Fibroblast of lung (primary cell): ENCODE results near the gene GPR107. TPM values are rescaled to one million over a fixed set of nuclear protein-coding genes. Genes with fewer than 3 reads are reported as not detected.

ENCODE experiments used
- DNase-seq, 2 donors: peaks; one replicate each; pipeline versions ENCODE4 v3.0.0 to v3.0.0-alpha.2; 2010; ENCODE audit warnings: low read depth in 2 of 2
- H2AFZ ChIP-seq: 2 replicates; pipeline ENCODE4 v1.5.1; 2012; ENCODE audit warnings: low read length, control low read depth, inconsistent platforms
- H3K27ac ChIP-seq: 2 replicates; pipeline ENCODE4 v1.5.1; 2011; ENCODE audit warnings: low read length, control low read depth; ENCODE audit not compliant: insufficient read depth
- H3K27me3 ChIP-seq: 2 replicates; pipeline ENCODE4 v1.5.1; 2011; ENCODE audit warnings: mild to moderate bottlenecking, low read length; ENCODE audit not compliant: control insufficient read depth, insufficient read depth
- H3K36me3 ChIP-seq: 2 replicates; pipeline ENCODE4 v1.5.1; 2011; ENCODE audit warnings: low read length; ENCODE audit not compliant: control insufficient read depth, insufficient read depth
- H3K4me1 ChIP-seq: 2 replicates; pipeline ENCODE4 v1.5.1; 2011; ENCODE audit warnings: low read length; ENCODE audit not compliant: control insufficient read depth, insufficient read depth; ENCODE audit errors: extremely low read depth
- H3K4me2 ChIP-seq: 2 replicates; pipeline ENCODE4 v1.5.1; 2011; ENCODE audit warnings: low read length, control low read depth; ENCODE audit not compliant: insufficient read depth; ENCODE audit errors: extremely low read depth
- H3K4me3 ChIP-seq, 4 experiments: fragments of 200-600 bp in 1 of 4; sonication (generic) in 1 of 4; replicated peaks in 1 of 4; 2 replicates each; pipeline ENCODE4 v1.5.1; 2011 to 2016; ENCODE audit warnings: low read length in 4 of 4, low read depth in 3 of 4, mild to moderate bottlenecking in 3 of 4, control low read depth in 2 of 4, inconsistent platforms in 1 of 4, mixed read lengths in 1 of 4; ENCODE audit not compliant: insufficient read depth in 1 of 4; ENCODE audit errors: control extremely low read depth in 1 of 4
- H3K79me2 ChIP-seq: 2 replicates; pipeline ENCODE4 v1.5.1; 2012; ENCODE audit warnings: mild to moderate bottlenecking, low read length, inconsistent platforms; ENCODE audit not compliant: control insufficient read depth, insufficient read depth
- H3K9ac ChIP-seq: 2 replicates; pipeline ENCODE4 v1.5.1; 2011; ENCODE audit warnings: mild to moderate bottlenecking, low read length, control low read depth; ENCODE audit not compliant: insufficient read depth
- H3K9me3 ChIP-seq: 2 replicates; pipeline ENCODE4 v1.5.1; 2012; ENCODE audit warnings: low read depth, low read length; ENCODE audit not compliant: control insufficient read depth, insufficient read depth
- H4K20me1 ChIP-seq: 2 replicates; pipeline ENCODE4 v1.5.1; 2011; ENCODE audit warnings: low read length; ENCODE audit not compliant: control insufficient read depth, insufficient read depth; ENCODE audit errors: extremely low read depth
- EZH2 ChIP-seq: IDR thresholded peaks from 2 replicates; pipeline ENCODE4 v1.5.1; 2012; ENCODE audit warnings: low read length, control low read depth, mild to moderate bottlenecking; ENCODE audit errors: missing control alignments
- polyA plus RNA-seq, 2 donors: library from polyadenylated mRNA; depleted of rRNA in 1 of 2; stranded (reverse) in 1 of 2; unstranded in 1 of 2; fragments of >200 nt; gene quantifications; 2 replicates each; pipeline ENCODE4 v1.2.1, GENCODE V29; 2011 to 2012; ENCODE audit warnings: missing spikeins in 1 of 2
- total RNA-seq: library from RNA; depleted of rRNA; stranded (reverse); fragments of >200 nt; gene quantifications from 2 replicates; pipeline ENCODE4 v1.2.1, GENCODE V29; 2014
- TF ChIP-seq, protein P1 (sequence below), 2 donors: IDR thresholded peaks in 1 of 2; conservative IDR thresholded peaks in 1 of 2; 1 replicate in 1 of 2; 2 replicates in 1 of 2; pipeline ENCODE4 v1.5.1; 2011 to 2012; ENCODE audit warnings: low read length in 2 of 2, control low read depth in 1 of 2, inconsistent platforms in 1 of 2, low read depth in 1 of 2, mild to moderate bottlenecking in 1 of 2

Gene GPR107
- total and polyA plus RNA-seq, 2 donors (not counting 1 experiment from before 2014, with no cell fraction given) = 27.6 to 43.5 TPM

DNA sequence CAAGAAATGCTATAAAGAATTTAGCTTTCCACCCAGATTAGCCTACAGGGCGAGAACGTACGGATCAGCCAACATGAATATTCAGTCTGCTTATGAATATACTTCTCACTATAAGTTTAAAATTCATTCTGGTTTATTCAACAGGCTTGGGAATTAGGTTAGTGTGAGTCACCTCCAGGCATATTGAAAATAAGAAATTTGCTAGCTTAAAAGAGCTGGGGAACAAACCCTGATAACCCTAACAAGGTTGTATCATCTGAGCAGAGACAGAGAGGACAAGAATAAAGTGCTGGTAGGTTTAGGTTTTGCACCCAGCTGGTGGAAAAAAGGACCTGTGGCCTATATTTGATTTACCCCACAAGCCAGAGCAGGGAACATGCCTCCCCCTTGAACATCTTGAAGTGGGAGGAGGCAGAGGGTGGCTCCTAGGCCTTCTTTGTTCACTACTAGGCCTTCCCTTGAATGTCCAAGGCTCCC is 23.0 kb upstream of the GPR107 start:
- Histone ChIP-seq H3K27me3 (no peaks in the 10 kb centered on the region), H3K4me3 (no peak overlapping the region), H2AFZ (no peak overlapping the region), H3K27ac (no peak overlapping the region), H3K79me2 (peaks cover 23% of the 10 kb centered on the region), H4K20me1 (no peaks in the 10 kb centered on the region), H3K9me3 (no peaks in the 10 kb centered on the region), H3K4me2 (no peak overlapping the region), H3K4me1 (peaks cover 8% of the 10 kb centered on the region), H3K9ac (no peak overlapping the region), H3K36me3 (no peaks in the 10 kb centered on the region)
- DNase-seq = peak in 1 of 2 donors; percentile 4
- TF ChIP-seq, protein P1, sequence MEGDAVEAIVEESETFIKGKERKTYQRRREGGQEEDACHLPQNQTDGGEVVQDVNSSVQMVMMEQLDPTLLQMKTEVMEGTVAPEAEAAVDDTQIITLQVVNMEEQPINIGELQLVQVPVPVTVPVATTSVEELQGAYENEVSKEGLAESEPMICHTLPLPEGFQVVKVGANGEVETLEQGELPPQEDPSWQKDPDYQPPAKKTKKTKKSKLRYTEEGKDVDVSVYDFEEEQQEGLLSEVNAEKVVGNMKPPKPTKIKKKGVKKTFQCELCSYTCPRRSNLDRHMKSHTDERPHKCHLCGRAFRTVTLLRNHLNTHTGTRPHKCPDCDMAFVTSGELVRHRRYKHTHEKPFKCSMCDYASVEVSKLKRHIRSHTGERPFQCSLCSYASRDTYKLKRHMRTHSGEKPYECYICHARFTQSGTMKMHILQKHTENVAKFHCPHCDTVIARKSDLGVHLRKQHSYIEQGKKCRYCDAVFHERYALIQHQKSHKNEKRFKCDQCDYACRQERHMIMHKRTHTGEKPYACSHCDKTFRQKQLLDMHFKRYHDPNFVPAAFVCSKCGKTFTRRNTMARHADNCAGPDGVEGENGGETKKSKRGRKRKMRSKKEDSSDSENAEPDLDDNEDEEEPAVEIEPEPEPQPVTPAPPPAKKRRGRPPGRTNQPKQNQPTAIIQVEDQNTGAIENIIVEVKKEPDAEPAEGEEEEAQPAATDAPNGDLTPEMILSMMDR (conservative IDR thresholded peaks at IDR 0.05 in 1 of 2, IDR thresholded peaks at IDR 0.05 in 1 of 2; ENCODE audit: low read depth in 1 of 2, low read length in 2 of 2) = no peak
- no peak for TF ChIP-seq EZH2

DNA sequence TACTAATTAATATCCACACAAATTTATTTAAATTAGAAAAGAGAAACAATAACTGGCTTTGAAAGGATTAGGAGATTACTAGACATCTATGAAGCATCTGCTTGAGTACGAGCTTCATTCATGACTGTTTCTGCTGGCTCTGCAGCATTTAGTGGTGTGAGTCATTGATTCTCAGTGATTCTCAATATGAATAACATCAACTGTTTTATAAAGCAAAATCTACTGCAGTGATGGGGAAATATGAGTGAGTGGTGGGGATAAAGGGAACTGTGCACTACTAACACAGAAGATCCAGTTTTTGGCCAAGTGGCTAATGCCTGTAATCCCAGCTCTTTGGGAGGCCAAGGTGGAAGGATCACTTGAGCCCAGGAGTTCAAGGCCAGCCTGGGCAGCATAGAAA is 19.1 kb upstream of the GPR107 start:
- peak; percentile 82 to 83 for DNase-seq
- Histone ChIP-seq H4K20me1 (no peaks in the 10 kb centered on the region), H3K36me3 (no peaks in the 10 kb centered on the region), H3K27ac (no peak overlapping the region), H3K79me2 (peaks cover 34% of the 10 kb centered on the region), H3K9me3 (no peaks in the 10 kb centered on the region), H3K4me3 (no peak overlapping the region), H3K27me3 (no peaks in the 10 kb centered on the region), H3K4me1 (peaks cover 8% of the 10 kb centered on the region), H3K4me2 (peak overlapping the region; percentile 17), H3K9ac (no peak overlapping the region), H2AFZ (no peak overlapping the region)
- TF ChIP-seq, protein P1 (conservative IDR thresholded peaks at IDR 0.05 in 1 of 2, IDR thresholded peaks at IDR 0.05 in 1 of 2; ENCODE audit: low read depth in 1 of 2, low read length in 2 of 2) = no peak
- TF ChIP-seq EZH2 = no peak

DNA sequence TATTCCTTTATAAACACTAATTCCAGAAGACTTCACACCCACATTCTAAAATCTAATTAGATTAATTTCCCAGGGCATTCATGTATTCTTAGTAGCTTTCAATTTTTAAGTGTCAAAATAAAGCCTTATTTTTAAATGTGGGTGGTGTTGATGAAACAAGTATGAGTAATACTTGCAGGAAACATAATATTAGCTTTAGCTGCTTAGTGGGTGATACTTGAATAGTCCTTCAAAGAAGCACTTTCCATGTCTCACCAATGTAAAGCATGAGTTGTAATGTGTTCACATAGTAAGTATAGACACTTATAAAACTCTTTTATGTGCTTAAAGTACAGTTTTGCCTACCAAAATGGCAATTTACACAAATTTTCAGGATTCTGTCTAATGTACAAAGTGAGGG is 17.6 kb upstream of the GPR107 start:
- H3K9ac ChIP-seq = no peak overlapping the region
- peaks cover 46% of the 10 kb centered on the region for H3K79me2 ChIP-seq
- no peaks in the 10 kb centered on the region for H3K36me3 ChIP-seq
- no peaks in the 10 kb centered on the region for H3K9me3 ChIP-seq
- no peak overlapping the region for H2AFZ ChIP-seq
- H3K27ac ChIP-seq = no peak overlapping the region
- no peaks in the 10 kb centered on the region for H3K27me3 ChIP-seq
- peak overlapping the region; percentile 64 for H3K4me2 ChIP-seq
- TF ChIP-seq, protein P1 (conservative IDR thresholded peaks at IDR 0.05 in 1 of 2, IDR thresholded peaks at IDR 0.05 in 1 of 2; ENCODE audit: low read depth in 1 of 2, low read length in 2 of 2) = no peak
- TF ChIP-seq EZH2 = no peak
- H4K20me1 ChIP-seq = no peaks in the 10 kb centered on the region
- DNase-seq = peak; percentile 54 to 68
- peaks cover 10% of the 10 kb centered on the region for H3K4me1 ChIP-seq
- H3K4me3 ChIP-seq = no peak overlapping the region
